Loucy (cell line): ENCODE measurements around the gene DBT.

Source experiments
- CTCF ChIP-seq: fragments of 200-600 bp; sonication (generic); conservative IDR thresholded peaks from 2 replicates; pipeline ENCODE4 v1.5.1; 2014; ENCODE audit warnings: mild to moderate bottlenecking, antibody characterized with exemption, low read length
- EZH2phosphoT487 ChIP-seq: fragments of 200-600 bp; IDR thresholded peaks from 2 replicates; pipeline ENCODE4 v1.6.1; 2018; ENCODE audit warnings: antibody characterized with exemption, mild to moderate bottlenecking, moderate library complexity, borderline replicate concordance

- TF ChIP-seq CTCF (no peak), EZH2phosphoT487 (no peak)
Measured at GRCh38 chr1:100187912-100188311, 61.7 kb downstream of the DBT start.
